Type B pancreatic cell (in vitro differentiated cells): ENCODE data around the gene TMEM134. TPM values are rescaled to one million over a fixed set of nuclear protein-coding genes. Genes with fewer than 3 reads are reported as not detected.
"Not testable (repeated sequence)": the region's sequence is repeated elsewhere in the genome, so short reads cannot be mapped to it uniquely, and the experiment has no call there.

Experiments
- DNase-seq: peaks from one replicate; pipeline ENCODE4 v3.0.0; 2021; ENCODE audit warnings: mixed read lengths; ENCODE audit not compliant: unreplicated experiment; ENCODE audit errors: extremely low spot score
- H3K27ac Mint-ChIP-seq: 2 replicates; pipeline ENCODE4 v1.8.0; 2021; ENCODE audit warnings: mild to moderate bottlenecking, mixed read lengths
- H3K27me3 Mint-ChIP-seq: 2 replicates; pipeline ENCODE4 v1.8.0; 2021; ENCODE audit warnings: mixed read lengths
- H3K36me3 Mint-ChIP-seq: 2 replicates; pipeline ENCODE4 v1.8.0; 2021; ENCODE audit warnings: mixed read lengths
- H3K4me1 Mint-ChIP-seq: one replicate; pipeline ENCODE4 v1.8.0; 2021; ENCODE audit warnings: mixed read lengths; ENCODE audit not compliant: unreplicated experiment
- H3K4me3 Mint-ChIP-seq: 2 replicates; pipeline ENCODE4 v1.8.0; 2021; ENCODE audit warnings: mild to moderate bottlenecking, mixed read lengths
- H3K9me3 Mint-ChIP-seq: 2 replicates; pipeline ENCODE4 v1.8.0; 2021; ENCODE audit warnings: mixed read lengths
- CTCF ChIP-seq: fragments of 200-600 bp; sonication (generic); conservative IDR thresholded peaks from 2 replicates; pipeline ENCODE4 v1.5.0; 2021; ENCODE audit warnings: antibody characterized with exemption, mild to moderate bottlenecking
- total RNA-seq: library from RNA; stranded (reverse); gene quantifications from 2 replicates; pipeline ENCODE4 v1.2.1, GENCODE V29; 2021; ENCODE audit warnings: low replicate concordance

The TMEM134 gene
- total RNA-seq, 1 donor from 2014 or later: 46.6 TPM

GRCh38 chr11:67484847-67485311 lies 15.8 kb upstream of the TMEM134 start:
- Mint-ChIP-seq H3K27me3 (peaks cover 3% of the 10 kb centered on the region), H3K9me3 (no peaks in the 10 kb centered on the region), H3K4me3 (peak overlapping the region; percentile 96), H3K27ac (peak overlapping the region; percentile 50), H3K4me1 (peaks cover 31% of the 10 kb centered on the region), H3K36me3 (peaks cover 13% of the 10 kb centered on the region)
- no peak for DNase-seq
- TF ChIP-seq CTCF: no peak

- Mint-ChIP-seq H3K9me3 (no peaks in the 10 kb centered on the region), H3K4me3 (peak overlapping the region; percentile 96), H3K4me1 (peaks cover 31% of the 10 kb centered on the region), H3K27me3 (peaks cover 3% of the 10 kb centered on the region), H3K36me3 (peaks cover 9% of the 10 kb centered on the region), H3K27ac (peak overlapping the region; percentile 50)
- no peak for DNase-seq
- no peak for TF ChIP-seq CTCF
These were observed 15.0 kb upstream of the TMEM134 start for GRCh38 chr11:67483831-67484665.

- DNase-seq: peak; percentile 97
- H3K4me3 Mint-ChIP-seq: peak within 1 kb of the TSS; percentile 96
- H3K9me3 Mint-ChIP-seq: no peaks in the 10 kb centered on the region
- peaks cover 9% of the 10 kb centered on the region for H3K36me3 Mint-ChIP-seq
- TF ChIP-seq CTCF: peak; percentile 46
- H3K4me1 Mint-ChIP-seq: peaks cover 31% of the 10 kb centered on the region
- peak within 1 kb of the TSS; percentile 92 for H3K27ac Mint-ChIP-seq
- H3K27me3 Mint-ChIP-seq: peaks cover 3% of the 10 kb centered on the region
These were observed 14.1 kb upstream of the TMEM134 start, which contains the start of gene AIP for GRCh38 chr11:67482827-67483798. TSS of gene AIP (plus strand) at chr11:67483026. CDS start at chr11:67483159, 133 bp downstream.

- DNase-seq: no peak
- Mint-ChIP-seq H3K4me3 (peak overlapping the region; percentile 96), H3K27ac (peak overlapping the region; percentile 92), H3K4me1 (peaks cover 31% of the 10 kb centered on the region), H3K27me3 (peaks cover 3% of the 10 kb centered on the region), H3K36me3 (peaks cover 4% of the 10 kb centered on the region), H3K9me3 (no peaks in the 10 kb centered on the region)
- TF ChIP-seq CTCF: no peak
These were observed 13.3 kb upstream of the TMEM134 start for GRCh38 chr11:67482275-67482826.

- H3K9me3 Mint-ChIP-seq, H3K4me1 Mint-ChIP-seq, H3K27me3 Mint-ChIP-seq, DNase-seq, H3K36me3 Mint-ChIP-seq, H3K27ac Mint-ChIP-seq, H3K4me3 Mint-ChIP-seq: not testable (repeated sequence)
These were observed 8.4 kb upstream of the TMEM134 start for GRCh38 chr11:67477344-67478050.

- H3K9me3 Mint-ChIP-seq, H3K4me3 Mint-ChIP-seq, DNase-seq, H3K27me3 Mint-ChIP-seq, H3K27ac Mint-ChIP-seq, H3K36me3 Mint-ChIP-seq, H3K4me1 Mint-ChIP-seq: not testable (repeated sequence)
These were observed 7.6 kb upstream of the TMEM134 start for GRCh38 chr11:67476692-67477091.
